Activated CD8-positive, alpha-beta memory T cell treated with anti-CD3 and anti-CD28 coated beads for 1 hour (primary cell): ENCODE results near the gene TCFL5.

ENCODE experiments used
- DNase-seq, 2 donors: peaks; one replicate each; pipeline ENCODE4 v3.0.0-alpha.2; 2020; ENCODE audit warnings: low read depth in 1 of 2; ENCODE audit errors: extremely low read depth in 1 of 2

Gene TCFL5

DNA sequence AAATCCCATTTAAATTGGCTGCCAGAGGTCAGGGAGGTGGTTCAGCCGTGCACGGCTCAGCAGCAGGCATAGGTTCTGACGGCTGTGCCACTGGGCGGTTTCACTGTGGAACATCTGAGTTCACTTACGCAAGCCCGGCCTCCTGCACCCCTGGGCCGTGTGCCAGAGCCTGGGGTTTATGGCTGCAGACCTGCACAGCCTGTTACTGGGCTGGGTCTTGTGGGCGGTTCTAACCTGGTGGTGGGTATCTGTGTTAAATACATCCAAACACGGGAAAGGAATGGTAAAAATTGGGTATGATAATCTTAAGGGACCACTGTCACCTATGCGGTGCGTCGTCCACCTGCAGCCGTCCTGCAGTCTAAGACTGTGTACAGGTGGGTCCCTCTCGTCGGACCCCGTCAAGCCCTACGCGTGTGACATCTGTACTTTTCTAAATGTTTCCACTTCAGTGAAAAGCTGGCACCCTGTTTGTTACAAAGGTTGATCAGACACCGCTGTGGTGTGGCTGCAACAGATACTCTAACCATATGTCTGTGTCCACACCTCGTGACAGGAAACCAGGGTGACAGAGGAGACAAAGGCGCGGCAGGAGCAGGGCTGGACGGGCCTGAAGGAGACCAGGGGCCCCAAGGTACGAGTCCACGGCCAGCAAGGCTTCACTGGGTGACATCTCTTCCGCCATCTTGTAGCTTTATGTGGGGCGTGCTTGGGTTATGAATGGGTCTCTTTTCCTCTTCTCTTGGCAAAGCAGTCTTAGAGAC, 23.3 kb downstream of the TCFL5 start:
- no peak for DNase-seq

DNA sequence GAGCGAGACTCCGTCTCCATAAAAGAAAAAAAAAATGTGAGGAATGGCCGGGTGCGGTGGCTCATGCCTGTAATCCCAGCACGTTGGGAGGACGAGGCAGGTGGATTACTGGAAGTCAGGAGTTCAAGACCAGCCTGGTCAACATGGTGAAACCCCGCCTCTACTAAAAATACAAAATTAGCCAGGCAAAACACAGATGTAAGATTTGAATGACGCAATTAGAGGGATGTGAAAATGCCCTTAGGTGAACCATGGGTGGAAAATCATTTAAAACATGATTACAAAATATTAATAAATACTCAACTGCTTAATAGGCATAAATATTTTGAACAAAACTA, 23.9 kb downstream of the TCFL5 start:
- DNase-seq, result no peak

DNA sequence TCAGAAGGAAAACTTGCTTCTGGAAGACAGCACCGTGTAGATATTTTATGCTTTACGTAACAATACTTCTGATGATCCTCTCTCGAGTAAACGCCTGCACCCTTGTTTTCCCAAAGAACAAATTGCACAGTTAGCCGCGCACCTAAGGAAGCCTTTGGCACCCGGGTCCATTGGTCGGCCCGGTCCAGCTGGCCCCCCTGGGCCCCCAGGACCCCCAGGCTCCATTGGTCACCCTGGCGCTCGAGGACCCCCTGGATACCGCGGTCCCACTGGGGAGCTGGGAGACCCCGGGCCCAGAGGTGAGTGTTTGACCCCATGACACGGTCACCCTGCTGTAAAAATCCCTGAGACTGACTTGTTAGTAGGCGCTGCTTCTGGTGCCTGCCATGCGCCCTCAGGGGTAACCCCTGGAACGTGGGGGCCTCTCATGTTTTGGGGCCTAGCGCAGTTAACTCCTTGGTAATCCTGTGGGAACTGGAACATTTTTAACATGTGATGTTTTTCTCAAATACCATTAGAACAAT, 24.6 kb downstream of the TCFL5 start:
- DNase-seq, result no peak

DNA sequence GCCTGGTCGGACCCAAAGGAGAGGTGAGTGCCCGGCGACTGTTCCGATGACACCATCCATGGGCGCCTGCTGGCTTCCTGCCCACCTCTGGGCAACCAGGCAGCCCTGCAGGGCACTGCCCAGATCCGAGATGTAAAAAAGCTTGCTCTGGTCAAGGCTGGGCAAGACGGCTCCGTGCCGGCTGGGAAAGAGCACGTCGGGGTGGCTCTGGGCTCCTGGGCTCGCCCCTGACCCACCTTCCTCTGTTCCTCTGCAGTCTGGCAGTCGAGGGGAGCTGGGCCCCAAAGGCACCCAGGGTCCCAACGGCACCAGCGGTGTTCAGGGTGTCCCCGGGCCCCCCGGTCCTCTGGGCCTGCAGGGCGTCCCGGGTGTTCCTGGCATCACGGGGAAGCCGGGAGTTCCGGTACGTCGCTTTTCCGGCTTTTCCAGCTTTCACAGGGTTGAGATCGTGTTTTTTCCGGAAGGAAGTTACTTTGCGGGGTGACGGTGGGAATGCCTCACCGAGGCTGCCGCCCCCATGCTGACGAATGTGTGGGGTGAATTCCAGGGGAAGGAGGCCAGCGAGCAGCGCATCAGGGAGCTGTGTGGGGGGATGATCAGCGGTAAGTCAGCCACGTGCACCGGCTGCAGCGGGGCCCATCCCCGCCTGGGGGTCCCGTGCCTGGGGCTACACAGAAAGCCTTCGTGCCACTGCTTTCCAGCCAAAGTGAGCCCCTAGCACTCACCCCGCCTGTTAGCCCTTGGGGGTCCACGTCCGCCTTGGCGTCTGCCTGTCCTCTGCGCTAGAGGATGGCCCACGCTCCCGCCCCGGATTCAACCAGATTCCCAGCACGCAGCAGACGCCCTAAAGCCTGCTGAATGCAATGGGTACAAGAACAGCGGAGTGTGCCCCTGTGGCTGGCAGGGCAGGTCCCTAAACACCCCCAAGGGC, 25.4 kb downstream of the TCFL5 start:
- DNase-seq, result no peak

DNA sequence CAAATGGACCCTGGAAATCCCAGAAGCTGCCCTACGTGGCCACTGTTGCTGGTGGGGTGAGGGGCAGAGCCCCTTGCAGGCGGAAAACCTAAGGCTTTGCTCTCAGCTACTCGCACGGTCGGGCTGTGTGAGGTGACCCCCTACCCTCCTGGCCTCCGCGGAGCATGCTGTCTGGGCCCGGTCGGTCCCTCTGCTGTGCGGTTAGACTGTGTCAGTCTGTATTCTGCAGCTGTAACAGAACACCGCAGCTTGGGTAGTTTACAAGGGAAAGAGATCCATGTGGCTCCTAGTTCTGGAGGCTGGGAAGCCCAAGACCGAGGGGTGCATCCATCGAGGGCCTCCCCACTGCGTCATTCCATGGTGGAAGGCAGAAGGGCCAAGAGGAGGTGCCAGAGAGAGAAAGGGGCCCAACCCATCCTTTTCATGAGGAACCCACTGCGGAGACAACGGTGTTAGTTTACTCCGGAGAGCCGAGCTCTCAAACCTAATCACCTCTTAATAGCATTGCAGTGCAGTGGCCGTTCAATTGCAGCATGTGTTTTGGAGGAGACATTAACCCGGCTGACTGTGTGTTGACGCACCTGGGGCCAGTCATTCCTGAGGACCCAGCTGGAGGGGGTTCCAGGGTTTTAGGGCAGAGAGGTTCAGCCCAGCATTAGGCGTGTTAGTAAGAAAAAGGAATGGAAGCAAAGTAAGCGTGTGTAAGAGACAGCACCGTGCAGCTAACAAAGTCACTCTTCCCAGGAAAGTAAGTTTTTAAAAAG, 26.5 kb downstream of the TCFL5 start:
- no peak for DNase-seq

DNA sequence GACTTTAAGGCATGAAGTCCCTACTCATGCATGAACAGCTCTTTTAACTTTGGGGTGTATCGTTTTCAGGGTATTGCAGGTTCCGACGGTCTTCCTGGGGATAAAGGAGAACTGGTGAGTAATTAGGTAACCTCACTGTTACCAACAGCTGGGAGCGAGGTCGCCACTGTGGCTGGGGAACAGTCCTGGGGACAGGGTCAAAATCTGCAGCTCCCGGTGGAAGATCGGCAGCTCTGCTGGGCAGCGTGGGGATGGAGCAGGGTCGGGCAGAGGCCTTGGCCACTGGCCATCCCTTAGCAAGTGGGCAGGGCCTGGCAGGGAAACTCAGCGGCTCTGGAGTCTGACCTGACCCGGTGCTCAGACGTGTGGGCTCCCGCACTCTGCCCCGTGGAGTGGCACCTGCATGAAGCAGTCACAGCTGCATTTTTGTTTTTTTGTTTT, 28.7 kb downstream of the TCFL5 start:
- DNase-seq, result no peak

DNA sequence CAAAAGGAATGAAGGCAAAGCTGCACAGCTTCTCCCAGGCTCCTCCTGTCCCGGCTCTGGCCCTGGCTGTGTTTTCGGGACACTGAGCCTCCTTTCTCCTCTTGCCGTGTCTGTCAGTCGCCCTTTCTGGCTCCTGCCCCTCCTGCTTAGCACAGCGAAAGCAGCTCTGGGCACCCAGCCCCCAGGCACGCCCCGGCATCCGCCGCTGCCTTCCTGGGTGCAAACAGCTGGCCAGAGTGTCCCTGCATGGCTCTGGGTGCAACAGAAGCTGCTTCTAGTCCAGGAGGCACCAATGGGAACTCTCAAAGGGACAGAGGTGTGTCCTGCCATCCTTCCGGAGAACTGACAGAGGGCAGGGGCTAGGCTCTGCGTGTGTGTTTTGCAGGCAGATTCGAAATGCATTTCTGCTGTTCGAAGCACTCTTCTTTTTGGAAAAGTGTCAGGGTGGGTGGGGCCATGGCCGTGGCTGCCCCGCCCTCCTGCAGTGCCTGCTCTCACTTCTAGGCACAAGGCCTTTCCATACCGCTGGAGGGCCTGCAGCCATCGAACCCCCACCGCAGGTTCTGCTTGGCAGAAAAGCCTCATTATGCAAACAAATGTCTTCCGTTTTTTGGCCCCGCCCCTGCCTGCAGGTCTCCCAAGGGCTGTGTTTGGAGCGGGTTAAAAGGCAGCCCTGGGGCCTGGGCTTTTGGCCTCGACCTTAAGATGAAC, 29.3 kb downstream of the TCFL5 start:
- no peak for DNase-seq

DNA sequence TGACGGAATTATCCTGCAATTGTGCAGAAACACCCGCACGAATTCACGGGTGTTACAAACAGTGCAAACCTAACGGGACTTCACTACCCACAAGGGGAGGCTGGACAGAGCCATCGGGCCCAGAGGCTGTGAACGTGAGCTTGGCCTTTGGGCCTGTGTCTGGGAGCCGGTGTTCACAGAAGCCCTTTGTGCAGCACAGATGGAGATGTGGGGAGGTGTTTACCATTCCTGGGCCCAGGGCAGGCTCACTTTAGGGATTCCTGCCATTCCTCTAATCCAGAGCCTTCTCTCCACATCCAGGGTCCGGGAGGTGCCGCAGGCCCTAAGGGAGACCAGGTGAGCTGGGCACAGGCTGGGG, 29.8 kb downstream of the TCFL5 start:
- DNase-seq, result no peak

DNA sequence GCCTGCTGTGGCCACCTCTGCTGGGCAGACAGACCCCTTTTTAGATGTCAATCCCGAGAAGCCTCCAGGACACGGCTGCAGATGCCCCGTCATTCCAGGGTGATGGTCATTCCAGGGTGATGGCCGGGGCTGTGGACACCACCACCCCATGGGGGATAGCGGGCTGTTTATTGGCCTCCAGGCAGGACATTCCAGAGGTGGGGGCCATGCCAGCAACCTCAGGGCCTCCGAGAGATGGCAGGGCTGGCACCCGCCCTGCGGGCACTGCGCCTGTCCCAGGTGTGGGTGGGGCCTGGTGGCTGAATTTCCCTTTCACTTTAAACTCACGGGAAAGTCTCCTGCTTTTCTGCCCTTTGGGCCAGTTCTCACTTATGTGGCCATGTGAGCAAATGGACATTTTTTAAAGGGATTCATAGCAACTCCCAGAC, 30.2 kb downstream of the TCFL5 start:
- no peak for DNase-seq

DNA sequence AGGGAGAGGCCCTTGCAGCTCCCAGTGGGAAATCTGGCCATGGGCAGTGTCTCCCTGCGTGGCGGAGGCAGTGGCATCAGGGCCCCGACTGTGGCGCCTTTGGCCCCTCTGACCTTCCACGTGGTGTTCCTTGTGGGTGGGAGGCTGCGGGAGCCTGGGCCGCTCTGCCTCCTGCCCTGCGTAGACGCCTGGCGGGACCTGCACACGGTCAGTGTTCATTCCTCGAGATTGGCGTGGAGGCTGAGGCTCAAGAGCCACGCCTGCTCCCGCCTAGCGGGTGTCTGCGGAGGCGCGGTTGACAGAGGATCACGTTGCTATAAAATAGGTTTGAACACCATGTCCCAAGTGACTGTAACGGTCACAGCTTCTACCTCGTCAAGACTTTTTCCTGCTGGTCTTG, 30.8 kb downstream of the TCFL5 start:
- no peak for DNase-seq

DNA sequence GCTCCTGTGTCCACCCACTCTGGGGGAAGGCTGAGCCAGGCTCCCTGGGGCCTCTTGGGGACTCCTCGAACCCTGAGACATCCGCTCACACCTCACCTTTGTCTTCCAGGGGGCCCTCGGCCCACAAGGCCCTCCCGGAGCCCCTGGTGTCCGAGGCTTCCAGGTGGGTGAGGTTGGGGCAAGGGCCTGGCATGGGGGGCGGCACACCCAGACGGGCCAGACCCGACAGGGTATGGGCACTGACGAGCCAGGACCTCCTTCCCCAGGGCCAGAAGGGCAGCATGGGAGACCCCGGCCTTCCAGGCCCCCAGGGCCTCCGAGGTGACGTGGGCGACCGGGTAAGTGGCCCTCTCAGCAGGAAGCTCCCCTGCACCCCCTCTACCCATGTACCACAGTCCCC, 31.4 kb downstream of the TCFL5 start:
- no peak for DNase-seq

DNA sequence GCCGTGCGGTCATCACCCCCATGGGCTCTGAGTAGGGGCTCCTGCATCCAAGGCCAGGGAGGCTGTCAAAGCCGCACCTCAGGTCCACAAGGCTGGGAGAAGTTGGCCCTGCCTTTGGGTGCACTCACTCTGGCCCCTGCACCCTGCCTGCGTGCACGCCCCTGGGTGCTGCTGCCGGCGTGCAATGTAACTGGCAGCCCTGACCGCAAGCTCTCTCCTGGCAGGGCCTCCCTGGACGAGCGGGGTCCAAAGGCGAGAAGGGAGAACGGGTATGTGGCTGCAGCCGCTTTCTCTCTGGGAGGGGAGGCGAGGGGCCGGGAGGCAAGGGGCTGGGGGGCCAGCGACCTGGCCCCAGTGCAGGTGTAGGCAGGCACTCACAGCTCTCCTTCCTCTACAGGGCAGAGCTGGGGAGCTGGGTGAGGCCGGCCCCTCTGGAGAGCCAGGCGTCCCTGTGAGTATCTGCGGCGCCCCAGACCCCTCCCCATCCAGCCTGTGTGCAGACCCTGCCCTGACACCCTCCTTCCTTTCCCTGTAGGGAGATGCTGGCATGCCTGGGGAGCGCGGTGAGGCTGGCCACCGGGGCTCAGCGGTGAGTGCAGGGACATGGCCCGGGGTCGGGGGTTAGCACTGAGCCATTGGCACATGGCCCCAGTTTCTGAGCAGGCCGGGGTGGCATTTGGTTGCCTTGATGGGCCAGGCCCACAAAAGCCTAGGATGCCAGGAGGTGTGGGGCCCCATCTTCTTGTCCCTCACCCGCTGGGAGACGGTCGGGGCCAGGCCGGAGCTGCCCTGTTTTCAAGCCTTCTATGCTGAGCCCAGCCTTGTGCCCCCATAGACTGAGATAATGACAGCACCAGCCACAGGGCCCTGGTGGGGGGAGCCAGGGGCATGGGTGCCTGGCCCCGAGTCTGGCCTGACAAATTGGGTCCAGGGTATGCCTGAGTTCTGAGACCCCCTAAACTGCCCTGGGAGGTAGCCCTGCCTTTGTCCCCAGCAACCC, 32.1 kb downstream of the TCFL5 start:
- no peak for DNase-seq

DNA sequence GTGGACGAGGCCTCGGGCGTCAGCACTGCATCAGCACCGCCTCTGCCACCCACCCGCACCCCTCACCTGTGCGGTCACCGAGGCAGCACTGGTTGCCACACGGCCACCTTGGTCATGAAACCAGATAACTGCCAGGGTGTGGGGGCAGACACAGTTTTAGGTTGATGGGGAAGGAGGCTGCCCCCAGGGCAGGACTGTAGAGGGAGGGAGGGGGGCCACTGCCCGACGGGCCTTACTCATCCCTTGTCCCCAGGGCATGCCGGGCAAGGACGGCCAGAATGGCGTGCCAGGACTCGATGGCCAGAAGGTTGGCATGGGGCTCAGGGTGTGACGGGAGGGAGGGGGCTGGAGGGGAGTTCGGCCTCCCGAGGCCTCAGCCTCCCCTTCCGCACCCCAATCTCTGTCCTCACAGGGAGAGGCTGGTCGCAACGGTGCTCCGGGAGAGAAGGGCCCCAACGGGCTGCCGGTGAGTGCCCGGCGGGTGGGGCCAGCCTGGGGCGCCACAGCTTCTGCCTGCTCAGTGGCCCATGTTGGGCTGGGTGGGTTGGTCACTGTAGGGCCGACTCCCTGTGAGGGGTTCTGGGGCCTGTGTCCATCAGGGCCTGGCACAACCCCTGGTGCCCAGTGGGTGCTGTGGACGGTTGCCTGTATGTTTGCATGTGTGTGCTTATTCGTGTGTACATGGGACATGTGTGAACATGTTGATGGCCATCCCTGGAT, 33.0 kb downstream of the TCFL5 start:
- no peak for DNase-seq

DNA sequence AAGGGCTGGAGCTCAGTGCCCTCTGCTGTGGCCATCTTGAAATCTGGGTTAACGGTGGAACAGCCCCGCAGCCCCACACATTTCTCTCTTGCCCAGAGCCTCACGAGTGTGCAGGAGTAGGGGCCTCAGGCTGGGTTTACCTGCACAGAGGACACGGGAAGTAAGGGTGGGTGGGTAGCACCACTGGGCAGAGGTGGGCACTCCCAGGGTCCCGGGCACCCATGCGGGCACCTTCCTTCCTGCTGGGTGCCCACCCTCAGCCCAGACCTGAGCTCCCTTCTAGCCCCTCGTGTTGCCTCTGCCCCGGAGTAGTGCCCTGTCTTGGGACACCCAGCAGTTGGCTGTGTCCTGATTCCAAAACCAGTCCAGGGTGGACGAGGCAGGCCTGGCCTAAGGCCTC, 33.6 kb downstream of the TCFL5 start:
- no peak for DNase-seq

DNA sequence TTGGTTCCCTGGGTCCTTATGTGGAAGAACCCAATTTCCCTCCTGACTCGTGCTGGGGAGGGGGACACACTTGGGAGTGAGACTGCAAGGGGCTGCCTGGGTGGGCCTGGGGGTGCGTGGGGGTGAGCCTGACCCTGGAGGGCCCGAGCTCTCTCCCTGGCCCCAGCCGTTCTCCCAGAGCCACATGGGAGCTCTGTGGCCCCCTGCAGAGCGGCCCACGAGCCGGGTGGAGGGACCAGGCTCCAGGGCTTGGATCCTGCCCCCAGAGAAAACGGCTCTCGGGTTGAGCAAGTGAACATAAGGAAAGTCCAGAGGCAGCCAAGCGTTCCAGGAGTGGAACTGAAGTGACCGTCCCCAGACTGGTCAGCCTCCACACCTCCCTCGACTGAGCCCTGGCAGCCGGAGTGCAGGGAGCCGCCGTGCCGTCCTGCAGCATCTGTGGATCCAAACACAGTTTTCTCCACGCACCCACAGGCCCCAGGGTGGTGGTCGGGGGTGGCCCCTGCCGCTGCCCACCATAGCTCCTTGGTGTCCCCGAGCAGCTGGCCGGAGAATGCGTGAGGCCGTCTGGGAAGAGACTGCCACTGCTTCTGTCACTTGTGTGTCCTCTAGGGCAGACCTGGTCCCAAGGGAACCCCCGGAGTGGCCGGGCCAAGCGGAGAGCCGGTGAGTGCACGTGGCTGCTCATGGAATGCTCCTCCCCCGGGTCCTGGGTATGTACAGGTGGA, 34.1 kb downstream of the TCFL5 start:
- DNase-seq, result no peak

DNA sequence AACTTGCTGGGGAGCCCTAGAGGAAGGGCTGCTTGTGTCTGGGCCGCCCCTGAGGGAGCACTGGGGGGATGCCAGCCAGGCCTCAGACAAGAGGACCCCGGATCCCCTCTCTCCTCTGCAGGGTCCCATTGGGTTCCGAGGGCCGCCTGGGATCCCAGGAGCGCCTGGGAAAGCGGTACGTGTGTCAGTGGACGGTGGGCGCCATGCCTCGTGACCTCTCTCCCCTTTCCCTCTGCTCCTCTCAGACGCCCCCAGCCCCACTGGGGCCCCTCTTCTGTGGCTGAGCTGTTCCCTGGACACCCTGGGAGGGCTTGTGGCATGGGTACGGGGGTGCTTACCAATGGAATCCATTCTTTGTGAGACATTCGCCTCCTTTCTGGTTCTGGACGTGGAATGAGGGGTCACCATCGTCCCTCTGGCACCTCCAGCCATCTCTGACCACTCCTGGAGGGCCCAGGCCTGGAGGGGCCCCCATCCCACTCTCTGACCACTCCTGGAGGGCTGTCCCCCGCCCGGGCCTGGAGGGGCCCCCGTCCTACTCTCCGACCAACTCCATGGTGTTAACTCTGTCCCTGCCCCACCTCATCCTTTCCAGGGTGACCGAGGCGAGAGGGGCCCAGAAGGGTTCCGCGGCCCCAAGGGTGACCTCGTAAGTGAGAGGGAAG, 34.8 kb downstream of the TCFL5 start:
- no peak for DNase-seq

DNA sequence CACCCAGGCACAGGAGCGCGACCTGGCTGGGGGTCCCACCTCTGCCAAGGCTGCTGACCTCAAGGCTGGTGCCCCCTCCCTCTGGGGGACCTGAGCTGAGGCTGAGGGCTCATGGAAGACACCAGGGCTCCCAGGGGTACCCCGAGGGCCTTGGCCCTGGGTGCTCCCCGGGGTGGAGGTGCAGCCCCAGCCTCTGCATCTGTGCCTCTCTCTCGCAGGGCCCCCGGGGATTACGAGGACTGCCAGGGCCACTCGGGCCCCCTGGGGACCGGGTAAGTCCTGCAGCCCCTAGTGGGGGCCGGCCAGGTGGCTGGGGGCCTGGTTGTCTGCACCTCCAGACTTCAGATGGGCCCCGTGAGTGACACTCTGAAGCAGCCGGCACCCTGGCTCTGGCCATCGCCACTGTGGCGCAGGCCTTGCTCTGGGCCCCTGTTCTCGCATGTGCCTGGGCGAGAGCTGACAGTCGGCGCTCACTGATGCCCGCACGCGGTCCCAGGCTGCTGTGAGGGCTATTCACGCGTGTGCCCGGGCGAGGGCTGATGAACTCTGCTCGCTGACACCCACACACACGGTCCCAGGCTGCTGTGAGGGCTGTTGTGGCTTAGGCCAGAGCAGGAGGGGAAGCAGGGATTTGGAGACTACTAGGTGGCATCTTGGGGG, 35.5 kb downstream of the TCFL5 start:
- DNase-seq, result no peak
